ENCODE data around the gene SP5.
A peak's percentile ranks its signal among the peaks of the same experiment; 100 is the strongest.
"Not testable (repeated sequence)": the region's sequence is repeated elsewhere in the genome, so short reads cannot be mapped to it uniquely, and the experiment has no call there.

Gene SP5

GRCh38 chr2:170715062-170715931 lies at the start of gene SP5:
SP5 (plus strand) TSS chr2:170715337; CDS start chr2:170715513, 176 bp downstream.
- DNase-seq = peak; percentile 37

- DNase-seq = no peak
These were observed 49.4 kb upstream of the SP5 start for GRCh38 chr2:170665743-170666142.

GRCh38 chr2:170669909-170670308 lies 45.2 kb upstream of the SP5 start:
- no peak for DNase-seq

GRCh38 chr2:170670651-170671050 lies 44.5 kb upstream of the SP5 start:
- no peak for DNase-seq

GRCh38 chr2:170671079-170671478 lies 44.1 kb upstream of the SP5 start:
- no peak for DNase-seq

GRCh38 chr2:170674282-170674681 lies 40.9 kb upstream of the SP5 start:
- not testable (repeated sequence) for DNase-seq

GRCh38 chr2:170675701-170676100 lies 39.4 kb upstream of the SP5 start:
- no peak for DNase-seq

- no peak for DNase-seq
These were observed 35.5 kb upstream of the SP5 start for GRCh38 chr2:170679607-170680079.

GRCh38 chr2:170680172-170680941 lies 34.8 kb upstream of the SP5 start:
- no peak for DNase-seq

- no peak for DNase-seq
These were observed 33.8 kb upstream of the SP5 start for GRCh38 chr2:170681311-170681710.

GRCh38 chr2:170685591-170685990 lies 29.5 kb upstream of the SP5 start:
- DNase-seq = no peak

- DNase-seq = no peak
These were observed 25.7 kb upstream of the SP5 start for GRCh38 chr2:170689481-170689880.

- no peak for DNase-seq
These were observed 24.5 kb upstream of the SP5 start for GRCh38 chr2:170690640-170691039.

GRCh38 chr2:170694316-170694715 lies 20.8 kb upstream of the SP5 start:
- no peak for DNase-seq

- no peak for DNase-seq
These were observed 19.4 kb upstream of the SP5 start for GRCh38 chr2:170695521-170696410.

- no peak for DNase-seq
These were observed 18.2 kb upstream of the SP5 start for GRCh38 chr2:170696948-170697347.

GRCh38 chr2:170701011-170701410 lies 14.1 kb upstream of the SP5 start:
- no peak for DNase-seq

- no peak for DNase-seq
These were observed 11.2 kb upstream of the SP5 start for GRCh38 chr2:170703776-170704476.

- DNase-seq = no peak
These were observed 7.0 kb upstream of the SP5 start for GRCh38 chr2:170707821-170708795.

GRCh38 chr2:170710609-170710979 lies 4.5 kb upstream of the SP5 start:
- DNase-seq = no peak

GRCh38 chr2:170711196-170711773 lies 3.9 kb upstream of the SP5 start:
- DNase-seq = no peak
